HG03039 (cell line): ENCODE results near the gene ARHGAP9.
"Not testable (repeated sequence)": the region's sequence is repeated elsewhere in the genome, so short reads cannot be mapped to it uniquely, and the experiment has no call there.

ENCODE experiments used
- ATAC-seq: cut with Tn5 transposase; IDR thresholded peaks from one replicate; pipeline ENCODE4 v1.9.1; 2021; ENCODE audit warnings: mild to moderate bottlenecking, moderate library complexity; ENCODE audit not compliant: unreplicated experiment

Gene ARHGAP9

GRCh38 chr12:57517718-57518117 lies 38.1 kb upstream of the ARHGAP9 start:
- ATAC-seq, result not testable (repeated sequence)

GRCh38 chr12:57517187-57517586 lies 37.5 kb upstream of the ARHGAP9 start:
- ATAC-seq, result no peak

GRCh38 chr12:57516617-57517153 lies 37.0 kb upstream of the ARHGAP9 start:
- ATAC-seq, result no peak

- ATAC-seq, result no peak
These were observed 36.4 kb upstream of the ARHGAP9 start for GRCh38 chr12:57515934-57516541.

- no peak for ATAC-seq
These were observed 35.8 kb upstream of the ARHGAP9 start for GRCh38 chr12:57515408-57515933.

GRCh38 chr12:57514720-57515407 lies 35.2 kb upstream of the ARHGAP9 start:
- ATAC-seq, result no peak

GRCh38 chr12:57514246-57514645 lies 34.6 kb upstream of the ARHGAP9 start:
- not testable (repeated sequence) for ATAC-seq

GRCh38 chr12:57513677-57514076 lies 34.0 kb upstream of the ARHGAP9 start:
- ATAC-seq, result not testable (repeated sequence)

- ATAC-seq, result no peak
These were observed 33.6 kb upstream of the ARHGAP9 start for GRCh38 chr12:57513266-57513665.

- no peak for ATAC-seq
These were observed 33.0 kb upstream of the ARHGAP9 start for GRCh38 chr12:57512665-57513064.

- no peak for ATAC-seq
These were observed 32.1 kb upstream of the ARHGAP9 start for GRCh38 chr12:57511588-57512325.

GRCh38 chr12:57511161-57511560 lies 31.5 kb upstream of the ARHGAP9 start:
- no peak for ATAC-seq

GRCh38 chr12:57507796-57508195 lies 28.1 kb upstream of the ARHGAP9 start:
- not testable (repeated sequence) for ATAC-seq

- not testable (repeated sequence) for ATAC-seq
These were observed 26.9 kb upstream of the ARHGAP9 start for GRCh38 chr12:57506541-57506940.

GRCh38 chr12:57502311-57502969 lies 22.8 kb upstream of the ARHGAP9 start:
- not testable (repeated sequence) for ATAC-seq

GRCh38 chr12:57500213-57500612 lies 20.5 kb upstream of the ARHGAP9 start:
- no peak for ATAC-seq

GRCh38 chr12:57498571-57498970 lies 18.9 kb upstream of the ARHGAP9 start:
- ATAC-seq, result no peak

- no peak for ATAC-seq
These were observed 18.5 kb upstream of the ARHGAP9 start for GRCh38 chr12:57498132-57498502.

GRCh38 chr12:57497223-57498131 lies 17.8 kb upstream of the ARHGAP9 start:
- ATAC-seq, result no peak

- ATAC-seq, result no peak
These were observed 17.2 kb upstream of the ARHGAP9 start for GRCh38 chr12:57496822-57497221.
